ENCODE data around the gene ZNF579. TPM values are rescaled to one million over a fixed set of nuclear protein-coding genes. Genes with fewer than 3 reads are reported as not detected.

The ZNF579 gene
- total and polyA plus RNA-seq, 9 of the 15 experiments (the other 6 are each of a cell fraction or from before 2014, with no cell fraction given) = 0.06 to 15.9 (median 1.6) TPM

DNA sequence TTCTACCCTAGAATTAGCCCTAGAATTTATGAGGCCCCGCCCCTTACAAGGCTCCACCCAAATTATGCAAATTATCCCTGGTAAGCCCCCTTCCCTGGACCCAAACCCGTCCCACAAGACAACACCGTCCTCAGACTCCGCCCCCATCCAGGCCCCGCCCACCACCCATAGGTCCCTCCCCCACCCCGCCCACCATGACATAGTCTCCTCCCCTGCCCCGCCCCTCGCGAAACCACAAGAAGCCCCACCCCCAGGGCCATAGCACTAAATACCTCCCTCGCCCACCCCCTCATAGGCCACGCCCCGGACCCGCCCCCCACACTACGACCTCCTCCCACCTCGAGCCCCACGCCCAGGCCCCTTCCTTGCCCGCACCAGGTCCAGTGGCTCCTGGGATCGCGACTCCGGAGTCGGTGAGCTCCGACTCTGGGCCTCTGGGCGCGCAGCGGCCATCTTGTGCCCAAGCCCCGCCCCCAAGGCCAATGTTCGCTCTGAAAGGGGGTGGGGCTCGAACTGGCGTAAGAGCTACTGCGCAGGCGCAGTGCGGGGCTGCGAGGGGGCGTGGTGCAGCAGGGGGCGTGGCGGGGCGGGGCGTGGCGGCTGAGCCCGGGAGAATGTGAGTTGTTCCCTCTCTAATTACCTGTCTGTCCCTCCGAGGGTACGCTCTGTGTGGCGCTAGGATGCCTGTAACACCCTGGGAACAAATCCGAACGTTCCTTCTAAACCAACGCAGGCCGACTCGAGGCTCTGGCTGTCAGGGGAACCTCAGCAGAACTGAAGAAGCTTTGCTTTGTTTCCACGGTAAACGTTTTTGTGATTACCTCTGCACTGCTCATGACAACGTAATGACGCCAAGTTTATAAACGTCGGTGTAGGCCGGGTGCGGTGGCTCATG is 43.7 kb upstream of the ZNF579 start, which contains the start of gene ZNF784 (continued):
- no peak for TF ChIP-seq SP2 (IDR thresholded peaks at IDR 0.05; ENCODE audit: extremely low read depth, low read depth, low read length, poor library complexity, severe bottlenecking)
- no peak for TF ChIP-seq ZNF561 (CRISPR knock-in tag; conservative IDR thresholded peaks at IDR 0.05)
- TF ChIP-seq PYGO2 (tag; IDR thresholded peaks at IDR 0.05) = no peak
- TF ChIP-seq, protein P1, sequence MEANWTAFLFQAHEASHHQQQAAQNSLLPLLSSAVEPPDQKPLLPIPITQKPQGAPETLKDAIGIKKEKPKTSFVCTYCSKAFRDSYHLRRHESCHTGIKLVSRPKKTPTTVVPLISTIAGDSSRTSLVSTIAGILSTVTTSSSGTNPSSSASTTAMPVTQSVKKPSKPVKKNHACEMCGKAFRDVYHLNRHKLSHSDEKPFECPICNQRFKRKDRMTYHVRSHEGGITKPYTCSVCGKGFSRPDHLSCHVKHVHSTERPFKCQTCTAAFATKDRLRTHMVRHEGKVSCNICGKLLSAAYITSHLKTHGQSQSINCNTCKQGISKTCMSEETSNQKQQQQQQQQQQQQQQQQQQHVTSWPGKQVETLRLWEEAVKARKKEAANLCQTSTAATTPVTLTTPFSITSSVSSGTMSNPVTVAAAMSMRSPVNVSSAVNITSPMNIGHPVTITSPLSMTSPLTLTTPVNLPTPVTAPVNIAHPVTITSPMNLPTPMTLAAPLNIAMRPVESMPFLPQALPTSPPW (CRISPR knock-in tag; IDR thresholded peaks at IDR 0.05) = peak; percentile 67
- TF ChIP-seq FOS (IDR thresholded peaks at IDR 0.05; ENCODE audit: extremely low read depth, insufficient read length) = no peak
- TF ChIP-seq CXXC5 (CRISPR knock-in tag; IDR thresholded peaks at IDR 0.05) = peak; percentile 42
- TF ChIP-seq, protein P2, sequence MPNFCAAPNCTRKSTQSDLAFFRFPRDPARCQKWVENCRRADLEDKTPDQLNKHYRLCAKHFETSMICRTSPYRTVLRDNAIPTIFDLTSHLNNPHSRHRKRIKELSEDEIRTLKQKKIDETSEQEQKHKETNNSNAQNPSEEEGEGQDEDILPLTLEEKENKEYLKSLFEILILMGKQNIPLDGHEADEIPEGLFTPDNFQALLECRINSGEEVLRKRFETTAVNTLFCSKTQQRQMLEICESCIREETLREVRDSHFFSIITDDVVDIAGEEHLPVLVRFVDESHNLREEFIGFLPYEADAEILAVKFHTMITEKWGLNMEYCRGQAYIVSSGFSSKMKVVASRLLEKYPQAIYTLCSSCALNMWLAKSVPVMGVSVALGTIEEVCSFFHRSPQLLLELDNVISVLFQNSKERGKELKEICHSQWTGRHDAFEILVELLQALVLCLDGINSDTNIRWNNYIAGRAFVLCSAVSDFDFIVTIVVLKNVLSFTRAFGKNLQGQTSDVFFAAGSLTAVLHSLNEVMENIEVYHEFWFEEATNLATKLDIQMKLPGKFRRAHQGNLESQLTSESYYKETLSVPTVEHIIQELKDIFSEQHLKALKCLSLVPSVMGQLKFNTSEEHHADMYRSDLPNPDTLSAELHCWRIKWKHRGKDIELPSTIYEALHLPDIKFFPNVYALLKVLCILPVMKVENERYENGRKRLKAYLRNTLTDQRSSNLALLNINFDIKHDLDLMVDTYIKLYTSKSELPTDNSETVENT (CRISPR knock-in tag; IDR thresholded peaks at IDR 0.05) = no peak; the same call in 1 of the 2 replicates
- TF ChIP-seq, protein P3, sequence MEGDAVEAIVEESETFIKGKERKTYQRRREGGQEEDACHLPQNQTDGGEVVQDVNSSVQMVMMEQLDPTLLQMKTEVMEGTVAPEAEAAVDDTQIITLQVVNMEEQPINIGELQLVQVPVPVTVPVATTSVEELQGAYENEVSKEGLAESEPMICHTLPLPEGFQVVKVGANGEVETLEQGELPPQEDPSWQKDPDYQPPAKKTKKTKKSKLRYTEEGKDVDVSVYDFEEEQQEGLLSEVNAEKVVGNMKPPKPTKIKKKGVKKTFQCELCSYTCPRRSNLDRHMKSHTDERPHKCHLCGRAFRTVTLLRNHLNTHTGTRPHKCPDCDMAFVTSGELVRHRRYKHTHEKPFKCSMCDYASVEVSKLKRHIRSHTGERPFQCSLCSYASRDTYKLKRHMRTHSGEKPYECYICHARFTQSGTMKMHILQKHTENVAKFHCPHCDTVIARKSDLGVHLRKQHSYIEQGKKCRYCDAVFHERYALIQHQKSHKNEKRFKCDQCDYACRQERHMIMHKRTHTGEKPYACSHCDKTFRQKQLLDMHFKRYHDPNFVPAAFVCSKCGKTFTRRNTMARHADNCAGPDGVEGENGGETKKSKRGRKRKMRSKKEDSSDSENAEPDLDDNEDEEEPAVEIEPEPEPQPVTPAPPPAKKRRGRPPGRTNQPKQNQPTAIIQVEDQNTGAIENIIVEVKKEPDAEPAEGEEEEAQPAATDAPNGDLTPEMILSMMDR (IDR thresholded peaks at IDR 0.05 in 2 of 3, conservative IDR thresholded peaks at IDR 0.05 in 1 of 3; ENCODE audit: insufficient read depth in 2 of 3, low read depth in 1 of 3, low read length in 3 of 3) = peak in 1 of 3 experiments; percentile 2; a peak in 2 of 6 replicates
- TF ChIP-seq, protein P4, sequence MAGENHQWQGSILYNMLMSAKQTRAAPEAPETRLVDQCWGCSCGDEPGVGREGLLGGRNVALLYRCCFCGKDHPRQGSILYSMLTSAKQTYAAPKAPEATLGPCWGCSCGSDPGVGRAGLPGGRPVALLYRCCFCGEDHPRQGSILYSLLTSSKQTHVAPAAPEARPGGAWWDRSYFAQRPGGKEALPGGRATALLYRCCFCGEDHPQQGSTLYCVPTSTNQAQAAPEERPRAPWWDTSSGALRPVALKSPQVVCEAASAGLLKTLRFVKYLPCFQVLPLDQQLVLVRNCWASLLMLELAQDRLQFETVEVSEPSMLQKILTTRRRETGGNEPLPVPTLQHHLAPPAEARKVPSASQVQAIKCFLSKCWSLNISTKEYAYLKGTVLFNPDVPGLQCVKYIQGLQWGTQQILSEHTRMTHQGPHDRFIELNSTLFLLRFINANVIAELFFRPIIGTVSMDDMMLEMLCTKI (IDR thresholded peaks at IDR 0.05; ENCODE audit: partially characterized antibody) = no peak
- TF ChIP-seq NRF1 (conservative IDR thresholded peaks at IDR 0.05 in 1 of 2, IDR thresholded peaks at IDR 0.05 in 1 of 2) = peak; percentile 97
- 0 out of 2 replicates have a peak, but pooled peaks have one; percentile 33 for TF ChIP-seq TOE1 (IDR thresholded peaks at IDR 0.05; ENCODE audit: borderline replicate concordance)
- TF ChIP-seq TOE1 (CRISPR knock-in tag; IDR thresholded peaks at IDR 0.05; ENCODE audit: borderline replicate concordance, low read depth) = no peak
- 0 out of 4 replicates have a peak, but pooled peaks of 1 of the 2 experiments have one; percentile 44 for TF ChIP-seq TEAD1 (CRISPR knock-in tag; IDR thresholded peaks at IDR 0.05)
- no peak for TF ChIP-seq NCOA1 (IDR thresholded peaks at IDR 0.05; ENCODE audit: low read depth)
- TF ChIP-seq, protein P5, sequence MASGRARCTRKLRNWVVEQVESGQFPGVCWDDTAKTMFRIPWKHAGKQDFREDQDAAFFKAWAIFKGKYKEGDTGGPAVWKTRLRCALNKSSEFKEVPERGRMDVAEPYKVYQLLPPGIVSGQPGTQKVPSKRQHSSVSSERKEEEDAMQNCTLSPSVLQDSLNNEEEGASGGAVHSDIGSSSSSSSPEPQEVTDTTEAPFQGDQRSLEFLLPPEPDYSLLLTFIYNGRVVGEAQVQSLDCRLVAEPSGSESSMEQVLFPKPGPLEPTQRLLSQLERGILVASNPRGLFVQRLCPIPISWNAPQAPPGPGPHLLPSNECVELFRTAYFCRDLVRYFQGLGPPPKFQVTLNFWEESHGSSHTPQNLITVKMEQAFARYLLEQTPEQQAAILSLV (tag; IDR thresholded peaks at IDR 0.05) = no peak
- peak; percentile 92 to 99 (median 97) for TF ChIP-seq YY1 (IDR thresholded peaks at IDR 0.05; ENCODE audit: borderline replicate concordance in 1 of 3, control insufficient read depth in 1 of 3, extremely low read depth in 1 of 3, insufficient read depth in 3 of 3, insufficient read length in 1 of 3, insufficient replicate concordance in 2 of 3, low read depth in 1 of 3, low read length in 2 of 3)

Data from K562 (cell line).